Activated CD4-positive, alpha-beta T cell treated with anti-CD3 and anti-CD28 coated beads, Interleukin-2, Interleukin-6, amounts not matched to agents 100 ng/mL and 50 ng/mL, durations not matched to agents 16 hours and 8 hours (primary cell): ENCODE measurements around the gene DLGAP4.
A peak's percentile ranks its signal among the peaks of the same experiment; 100 is the strongest.

Experiments
- DNase-seq: peaks from one replicate; pipeline ENCODE4 v3.0.0-alpha.2; 2020

Gene DLGAP4

GRCh38 chr20:36308986-36309385 lies 2.8 kb downstream of the DLGAP4 start:
- DNase-seq: no peak

- no peak for DNase-seq
These were observed 3.5 kb downstream of the DLGAP4 start for GRCh38 chr20:36309643-36310042.

- DNase-seq: no peak
These were observed 4.3 kb downstream of the DLGAP4 start for GRCh38 chr20:36310215-36310981.

GRCh38 chr20:36311141-36311853 lies 5.2 kb downstream of the DLGAP4 start:
- DNase-seq: no peak

GRCh38 chr20:36311854-36312723 lies 6.0 kb downstream of the DLGAP4 start:
- DNase-seq: no peak

- DNase-seq: no peak
These were observed 6.7 kb downstream of the DLGAP4 start for GRCh38 chr20:36312724-36313441.

- DNase-seq: no peak
These were observed 7.3 kb downstream of the DLGAP4 start for GRCh38 chr20:36313476-36313875.

GRCh38 chr20:36313926-36314325 lies 7.8 kb downstream of the DLGAP4 start:
- no peak for DNase-seq

- DNase-seq: no peak
These were observed 8.8 kb downstream of the DLGAP4 start for GRCh38 chr20:36314734-36315544.

GRCh38 chr20:36315545-36316351 lies 9.6 kb downstream of the DLGAP4 start:
- DNase-seq: no peak

GRCh38 chr20:36317675-36318074 lies 11.5 kb downstream of the DLGAP4 start:
- DNase-seq: peak; percentile 3

GRCh38 chr20:36318166-36318565 lies 12.0 kb downstream of the DLGAP4 start:
- no peak for DNase-seq

GRCh38 chr20:36319356-36320260 lies 13.5 kb downstream of the DLGAP4 start:
- no peak for DNase-seq

- DNase-seq: no peak
These were observed 14.2 kb downstream of the DLGAP4 start for GRCh38 chr20:36320261-36320897.

GRCh38 chr20:36320898-36321695 lies 15.0 kb downstream of the DLGAP4 start:
- no peak for DNase-seq

- no peak for DNase-seq
These were observed 16.0 kb downstream of the DLGAP4 start for GRCh38 chr20:36322131-36322530.

- no peak for DNase-seq
These were observed 24.0 kb downstream of the DLGAP4 start for GRCh38 chr20:36330091-36330490.

- DNase-seq: no peak
These were observed 25.1 kb downstream of the DLGAP4 start for GRCh38 chr20:36331209-36331608.
